Chondrocyte (in vitro differentiated cells): ENCODE data around the gene AMDHD2. TPM values are rescaled to one million over a fixed set of nuclear protein-coding genes. Genes with fewer than 3 reads are reported as not detected.
A peak's percentile ranks its signal among the peaks of the same experiment; 100 is the strongest.
"Not testable (repeated sequence)": the region's sequence is repeated elsewhere in the genome, so short reads cannot be mapped to it uniquely, and the experiment has no call there.

Source experiments
- DNase-seq: peaks from one replicate; pipeline ENCODE4 v3.0.0; 2021; ENCODE audit warnings: mixed read lengths, low spot score
- H3K27ac Mint-ChIP-seq: one replicate; pipeline ENCODE4 v1.8.0; 2021; ENCODE audit warnings: mild to moderate bottlenecking, moderate library complexity, mixed read lengths; ENCODE audit not compliant: unreplicated experiment
- H3K27me3 Mint-ChIP-seq: 2 replicates; pipeline ENCODE4 v1.8.0; 2021; ENCODE audit warnings: low read depth, mixed read lengths
- H3K36me3 Mint-ChIP-seq: 2 replicates; pipeline ENCODE4 v1.8.0; 2021; ENCODE audit warnings: low read depth, mixed read lengths
- H3K4me1 Mint-ChIP-seq: 2 replicates; pipeline ENCODE4 v1.8.0; 2021; ENCODE audit warnings: low read depth, mild to moderate bottlenecking, mixed read lengths
- H3K4me3 Mint-ChIP-seq: one replicate; pipeline ENCODE4 v1.8.0; 2021; ENCODE audit warnings: mild to moderate bottlenecking, moderate library complexity, mixed read lengths; ENCODE audit not compliant: unreplicated experiment
- H3K9me3 Mint-ChIP-seq: 2 replicates; pipeline ENCODE4 v1.8.0; 2021; ENCODE audit warnings: low read depth, mixed read lengths
- CTCF ChIP-seq: fragments of 200-600 bp; sonication (generic); IDR thresholded peaks from 2 replicates; pipeline ENCODE4 v1.5.0; 2021; ENCODE audit warnings: antibody characterized with exemption, mild to moderate bottlenecking, moderate library complexity
- total RNA-seq: library from RNA; stranded (reverse); gene quantifications from 3 replicates; pipeline ENCODE4 v1.2.1, GENCODE V29; 2021

The AMDHD2 gene
- total RNA-seq, 1 donor from 2014 or later, result 37.0 TPM

GRCh38 chr16:2529961-2530628, 9.9 kb downstream of the AMDHD2 start:
- H3K9me3 Mint-ChIP-seq, result no peaks in the 10 kb centered on the region
- no peaks in the 10 kb centered on the region for H3K27me3 Mint-ChIP-seq
- TF ChIP-seq CTCF, result no peak
- no peaks in the 10 kb centered on the region for H3K36me3 Mint-ChIP-seq
- no peak for DNase-seq
- peaks cover 15% of the 10 kb centered on the region for H3K4me1 Mint-ChIP-seq
- peak overlapping the region; percentile 49 for H3K27ac Mint-ChIP-seq
- H3K4me3 Mint-ChIP-seq, result no peak overlapping the region

GRCh38 chr16:2530629-2531318, 10.6 kb downstream of the AMDHD2 start:
- no peak for TF ChIP-seq CTCF
- no peaks in the 10 kb centered on the region for H3K36me3 Mint-ChIP-seq
- no peaks in the 10 kb centered on the region for H3K27me3 Mint-ChIP-seq
- DNase-seq, result no peak
- H3K27ac Mint-ChIP-seq, result peak overlapping the region; percentile 92
- peaks cover 18% of the 10 kb centered on the region for H3K4me1 Mint-ChIP-seq
- H3K4me3 Mint-ChIP-seq, result peak overlapping the region; percentile 91
- no peaks in the 10 kb centered on the region for H3K9me3 Mint-ChIP-seq

- TF ChIP-seq CTCF, result no peak
- Mint-ChIP-seq H3K9me3 (no peaks in the 10 kb centered on the region), H3K27me3 (no peaks in the 10 kb centered on the region), H3K4me3 (peak within 1 kb of the TSS; percentile 91), H3K27ac (peak within 1 kb of the TSS; percentile 97), H3K36me3 (no peaks in the 10 kb centered on the region), H3K4me1 (peaks cover 19% of the 10 kb centered on the region)
- no peak for DNase-seq
Measured at GRCh38 chr16:2531371-2531695, 11.2 kb downstream of the AMDHD2 start, which contains the start of gene CEMP1. Gene CEMP1 (minus strand): TSS chr16:2531408. CDS start chr16:2531073, 335 bp downstream.

- TF ChIP-seq CTCF, result no peak
- Mint-ChIP-seq H3K36me3 (no peaks in the 10 kb centered on the region), H3K4me1 (peaks cover 24% of the 10 kb centered on the region), H3K27ac (peak overlapping the region; percentile 97), H3K4me3 (peak overlapping the region; percentile 91), H3K9me3 (no peaks in the 10 kb centered on the region), H3K27me3 (no peaks in the 10 kb centered on the region)
- peak; percentile 99 for DNase-seq
Measured at GRCh38 chr16:2531696-2532493, 11.7 kb downstream of the AMDHD2 start.

- no peaks in the 10 kb centered on the region for H3K9me3 Mint-ChIP-seq
- DNase-seq, result no peak
- no peaks in the 10 kb centered on the region for H3K27me3 Mint-ChIP-seq
- H3K4me1 Mint-ChIP-seq, result peaks cover 28% of the 10 kb centered on the region
- H3K27ac Mint-ChIP-seq, result peak overlapping the region; percentile 97
- peak overlapping the region; percentile 91 for H3K4me3 Mint-ChIP-seq
- no peak for TF ChIP-seq CTCF
- no peaks in the 10 kb centered on the region for H3K36me3 Mint-ChIP-seq
Measured at GRCh38 chr16:2532494-2533141, 12.4 kb downstream of the AMDHD2 start.

- not testable (repeated sequence) for H3K9me3 Mint-ChIP-seq, H3K27me3 Mint-ChIP-seq, DNase-seq, H3K36me3 Mint-ChIP-seq
- Mint-ChIP-seq H3K27ac (peak overlapping the region; percentile 97), H3K4me1 (peaks cover 28% of the 10 kb centered on the region), H3K4me3 (peak overlapping the region; percentile 91)
Measured at GRCh38 chr16:2533142-2533755, 13.1 kb downstream of the AMDHD2 start.
